ENCODE data around the gene EEF2K.
"Not testable (repeated sequence)": the region's sequence is repeated elsewhere in the genome, so short reads cannot be mapped to it uniquely, and the experiment has no call there.

Gene EEF2K

GRCh38 chr16:22214889-22215288 lies 8.8 kb downstream of the EEF2K start:
- Histone ChIP-seq H3K27me3 (ENCODE audit: insufficient read depth, low read length, poor library complexity, severe bottlenecking) (no peaks in the 10 kb centered on the region), H3K36me3 (ENCODE audit: insufficient read depth, low read length) (no peaks in the 10 kb centered on the region), H3K79me2 (ENCODE audit: insufficient read depth, low read length) (peaks cover 68% of the 10 kb centered on the region), H3K9me2 (replicated peaks; ENCODE audit: low read depth, low read length) (no peaks in the 10 kb centered on the region), H3K4me3 (ENCODE audit: low read length, poor library complexity, severe bottlenecking) (no peak overlapping the region), H3K9ac (ENCODE audit: low read depth, low read length, poor library complexity, severe bottlenecking) (no peak overlapping the region), H3F3A (ENCODE audit: low read depth) (no peaks in the 10 kb centered on the region; the same call in 1 of the 2 replicates), H3K4me1 (ENCODE audit: insufficient read depth, low read length, poor library complexity, severe bottlenecking) (peaks cover 27% of the 10 kb centered on the region), H4K20me1 (ENCODE audit: insufficient read depth, low read length, poor library complexity, severe bottlenecking) (peaks cover 7% of the 10 kb centered on the region), H3K9me3 (ENCODE audit: insufficient read depth, low read depth, low read length) (no peaks in the 10 kb centered on the region), H2AFZ (ENCODE audit: low read length) (no peak overlapping the region), H3K4me2 (ENCODE audit: low read depth, low read length, poor library complexity, severe bottlenecking) (no peak overlapping the region)
- TF ChIP-seq, protein P1, sequence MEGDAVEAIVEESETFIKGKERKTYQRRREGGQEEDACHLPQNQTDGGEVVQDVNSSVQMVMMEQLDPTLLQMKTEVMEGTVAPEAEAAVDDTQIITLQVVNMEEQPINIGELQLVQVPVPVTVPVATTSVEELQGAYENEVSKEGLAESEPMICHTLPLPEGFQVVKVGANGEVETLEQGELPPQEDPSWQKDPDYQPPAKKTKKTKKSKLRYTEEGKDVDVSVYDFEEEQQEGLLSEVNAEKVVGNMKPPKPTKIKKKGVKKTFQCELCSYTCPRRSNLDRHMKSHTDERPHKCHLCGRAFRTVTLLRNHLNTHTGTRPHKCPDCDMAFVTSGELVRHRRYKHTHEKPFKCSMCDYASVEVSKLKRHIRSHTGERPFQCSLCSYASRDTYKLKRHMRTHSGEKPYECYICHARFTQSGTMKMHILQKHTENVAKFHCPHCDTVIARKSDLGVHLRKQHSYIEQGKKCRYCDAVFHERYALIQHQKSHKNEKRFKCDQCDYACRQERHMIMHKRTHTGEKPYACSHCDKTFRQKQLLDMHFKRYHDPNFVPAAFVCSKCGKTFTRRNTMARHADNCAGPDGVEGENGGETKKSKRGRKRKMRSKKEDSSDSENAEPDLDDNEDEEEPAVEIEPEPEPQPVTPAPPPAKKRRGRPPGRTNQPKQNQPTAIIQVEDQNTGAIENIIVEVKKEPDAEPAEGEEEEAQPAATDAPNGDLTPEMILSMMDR (conservative IDR thresholded peaks at IDR 0.05; ENCODE audit: low read length) = no peak
- TF ChIP-seq EZH2phosphoT487 (IDR thresholded peaks at IDR 0.05; ENCODE audit: borderline replicate concordance) = no peak

DNA sequence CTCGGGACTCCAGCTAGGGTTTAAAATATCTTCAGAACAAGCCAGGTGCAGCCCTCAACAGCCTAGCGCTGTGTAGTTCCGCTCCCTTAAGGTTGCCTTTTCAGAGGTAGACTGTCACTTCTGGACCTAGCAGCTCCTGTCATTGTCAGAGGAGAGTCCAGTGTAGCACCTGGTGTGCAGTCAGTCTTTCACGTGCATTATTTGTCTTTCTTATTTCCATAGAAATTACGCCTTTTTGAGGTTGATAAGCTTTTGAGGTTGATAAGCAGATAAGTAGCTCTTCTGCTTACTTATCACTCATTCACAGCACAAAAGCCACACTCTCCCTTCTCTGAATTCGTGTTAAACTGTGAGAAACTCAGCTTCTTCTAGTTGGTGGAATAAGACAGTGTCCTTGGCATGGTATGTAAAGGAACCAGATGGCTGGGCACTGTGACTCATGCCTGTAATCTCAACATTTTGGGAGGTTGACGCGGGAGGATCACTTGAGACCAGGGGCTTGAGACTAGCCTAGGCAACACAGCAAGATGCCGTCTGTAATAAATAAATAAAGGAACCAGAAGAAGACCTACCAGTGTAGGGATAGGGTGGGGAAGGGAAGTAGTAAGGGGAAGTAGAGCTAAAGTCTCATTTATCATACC lies 10.2 kb downstream of the EEF2K start:
- no peaks in the 10 kb centered on the region for H3K9me2 ChIP-seq (replicated peaks; ENCODE audit: low read depth, low read length)
- H3K4me1 ChIP-seq (ENCODE audit: insufficient read depth, low read length, poor library complexity, severe bottlenecking) = peaks cover 13% of the 10 kb centered on the region
- H3K4me2 ChIP-seq (ENCODE audit: low read depth, low read length, poor library complexity, severe bottlenecking) = no peak overlapping the region
- no peak for TF ChIP-seq EZH2phosphoT487 (IDR thresholded peaks at IDR 0.05; ENCODE audit: borderline replicate concordance)
- TF ChIP-seq, protein P1 (conservative IDR thresholded peaks at IDR 0.05; ENCODE audit: low read length) = no peak
- no peak overlapping the region for H2AFZ ChIP-seq (ENCODE audit: low read length)
- no peaks in the 10 kb centered on the region for H4K20me1 ChIP-seq (ENCODE audit: insufficient read depth, low read length, poor library complexity, severe bottlenecking)
- H3K9me3 ChIP-seq (ENCODE audit: insufficient read depth, low read depth, low read length) = no peaks in the 10 kb centered on the region
- no peaks in the 10 kb centered on the region for H3K36me3 ChIP-seq (ENCODE audit: insufficient read depth, low read length)
- no peak overlapping the region for H3K9ac ChIP-seq (ENCODE audit: low read depth, low read length, poor library complexity, severe bottlenecking)
- H3F3A ChIP-seq (ENCODE audit: low read depth) = no peaks in the 10 kb centered on the region; the same call in 1 of the 2 replicates
- no peaks in the 10 kb centered on the region for H3K27me3 ChIP-seq (ENCODE audit: insufficient read depth, low read length, poor library complexity, severe bottlenecking)
- no peak overlapping the region for H3K4me3 ChIP-seq (ENCODE audit: low read length, poor library complexity, severe bottlenecking)
- peaks cover 53% of the 10 kb centered on the region for H3K79me2 ChIP-seq (ENCODE audit: insufficient read depth, low read length)

DNA sequence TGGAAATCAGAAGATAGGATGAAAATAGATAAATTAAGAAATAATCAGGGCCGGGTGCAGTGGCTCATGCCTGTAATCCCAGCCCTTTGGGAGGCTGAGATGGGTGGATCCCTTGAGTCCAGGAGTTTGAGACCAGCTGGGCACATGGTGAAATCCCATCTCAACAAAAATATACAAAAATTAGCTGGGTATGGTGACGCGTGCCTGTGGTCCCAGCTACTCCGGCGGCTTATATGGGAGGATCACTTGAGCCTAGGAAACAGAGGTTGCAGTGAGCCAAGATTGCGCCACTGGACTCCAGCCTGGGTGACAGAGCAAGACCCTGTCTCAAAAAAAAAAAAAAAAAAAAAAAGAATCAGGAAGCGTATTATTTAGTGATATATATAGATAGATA lies 10.8 kb downstream of the EEF2K start:
- not testable (repeated sequence) for H4K20me1 ChIP-seq (ENCODE audit: insufficient read depth, low read length, poor library complexity, severe bottlenecking); H3K36me3 ChIP-seq (ENCODE audit: insufficient read depth, low read length); H3K4me1 ChIP-seq (ENCODE audit: insufficient read depth, low read length, poor library complexity, severe bottlenecking); H3F3A ChIP-seq (ENCODE audit: low read depth); H3K9ac ChIP-seq (ENCODE audit: low read depth, low read length, poor library complexity, severe bottlenecking); H3K9me3 ChIP-seq (ENCODE audit: insufficient read depth, low read depth, low read length); H3K9me2 ChIP-seq (replicated peaks; ENCODE audit: low read depth, low read length); H3K27me3 ChIP-seq (ENCODE audit: insufficient read depth, low read length, poor library complexity, severe bottlenecking); H3K4me2 ChIP-seq (ENCODE audit: low read depth, low read length, poor library complexity, severe bottlenecking); H3K4me3 ChIP-seq (ENCODE audit: low read length, poor library complexity, severe bottlenecking); H2AFZ ChIP-seq (ENCODE audit: low read length)
- peaks cover 48% of the 10 kb centered on the region for H3K79me2 ChIP-seq (ENCODE audit: insufficient read depth, low read length)
